AG08395 (cell line): ENCODE measurements around the gene SGPP2.

Experiments used
- DNase-seq: peaks from one replicate; pipeline ENCODE4 v3.0.0; 2012; ENCODE audit warnings: mixed read lengths, low spot score

The SGPP2 gene

GRCh38 chr2:222470802-222471468 lies 46.6 kb downstream of the SGPP2 start:
- no peak for DNase-seq

DNA sequence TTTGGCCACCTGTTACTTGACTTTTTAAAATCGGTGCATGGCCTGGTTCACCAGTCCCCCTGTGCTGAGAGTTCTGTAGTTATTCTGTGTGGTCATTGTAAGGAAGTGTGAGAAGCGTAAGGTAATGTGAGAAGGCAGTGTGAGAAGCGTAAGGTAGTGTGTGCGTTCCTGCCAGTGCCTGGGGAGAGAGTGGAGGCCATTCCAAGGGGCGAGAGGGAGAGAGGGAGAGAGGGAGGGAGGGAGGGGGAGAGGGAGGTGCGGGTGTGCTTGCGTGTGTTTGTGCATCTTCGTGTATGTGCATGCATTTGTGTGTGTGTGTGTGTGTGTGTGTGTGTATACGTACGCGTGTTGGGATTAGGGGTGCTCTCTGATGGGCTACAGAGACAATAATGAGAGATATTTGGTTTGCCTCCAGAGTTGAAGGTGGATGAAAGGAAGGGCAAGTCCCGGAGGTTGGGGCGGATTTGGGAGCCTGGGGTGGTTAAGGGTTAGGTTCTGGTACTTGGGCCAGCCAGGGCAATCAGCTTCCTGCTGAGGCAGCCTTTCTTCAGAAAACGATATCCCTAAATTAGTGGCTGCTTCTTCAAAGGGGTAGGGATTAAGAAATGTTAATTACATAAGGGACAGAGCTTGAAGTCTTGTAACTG lies 53.7 kb downstream of the SGPP2 start:
- no peak for DNase-seq

DNA sequence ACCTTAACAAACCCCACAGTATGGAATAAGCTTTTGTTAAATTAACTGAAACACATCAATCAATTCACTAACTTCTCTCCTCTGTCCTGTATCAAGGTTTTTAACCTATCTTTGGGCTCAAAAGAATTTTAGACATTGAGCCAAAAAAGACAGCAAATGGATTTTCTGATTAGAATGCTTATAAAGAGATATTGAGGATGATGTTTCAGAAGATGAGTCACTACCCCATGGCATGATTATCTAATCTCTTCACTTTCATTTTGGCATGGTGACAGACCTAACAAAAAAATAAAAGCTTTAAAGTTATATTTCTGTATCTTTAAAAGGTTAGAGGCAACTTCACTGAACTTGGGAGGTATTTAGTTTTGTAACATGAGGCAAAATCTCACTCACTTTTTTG lies 55.5 kb downstream of the SGPP2 start:
- DNase-seq: no peak

DNA sequence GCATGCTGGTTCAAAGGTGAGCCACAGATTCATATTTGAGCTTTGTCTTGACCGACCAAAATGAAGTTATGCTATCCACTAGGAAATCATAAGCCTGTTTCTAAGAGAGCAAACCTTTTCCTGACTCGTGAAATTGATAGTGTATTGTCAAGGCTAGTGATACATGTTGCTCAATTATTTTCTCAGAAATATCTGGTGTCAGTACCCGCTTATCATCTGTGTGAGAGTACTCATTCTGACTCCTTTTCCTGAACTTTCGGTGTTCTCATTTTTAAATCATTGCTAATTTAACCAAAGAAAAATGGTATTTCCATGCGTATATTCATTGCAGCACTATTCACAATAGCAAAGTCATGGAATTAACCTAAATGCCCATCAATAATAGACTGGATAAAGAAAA lies 56.2 kb downstream of the SGPP2 start:
- no peak for DNase-seq

GRCh38 chr2:222481941-222482340 lies 57.6 kb downstream of the SGPP2 start:
- no peak for DNase-seq

- no peak for DNase-seq
These were observed 59.2 kb downstream of the SGPP2 start for GRCh38 chr2:222483513-222484039.

- no peak for DNase-seq
These were observed 61.2 kb downstream of the SGPP2 start for GRCh38 chr2:222485367-222486211.

- no peak for DNase-seq
These were observed 65.8 kb downstream of the SGPP2 start for GRCh38 chr2:222490131-222490530.

- DNase-seq: no peak
These were observed 68.3 kb downstream of the SGPP2 start for GRCh38 chr2:222492683-222493082.

DNA sequence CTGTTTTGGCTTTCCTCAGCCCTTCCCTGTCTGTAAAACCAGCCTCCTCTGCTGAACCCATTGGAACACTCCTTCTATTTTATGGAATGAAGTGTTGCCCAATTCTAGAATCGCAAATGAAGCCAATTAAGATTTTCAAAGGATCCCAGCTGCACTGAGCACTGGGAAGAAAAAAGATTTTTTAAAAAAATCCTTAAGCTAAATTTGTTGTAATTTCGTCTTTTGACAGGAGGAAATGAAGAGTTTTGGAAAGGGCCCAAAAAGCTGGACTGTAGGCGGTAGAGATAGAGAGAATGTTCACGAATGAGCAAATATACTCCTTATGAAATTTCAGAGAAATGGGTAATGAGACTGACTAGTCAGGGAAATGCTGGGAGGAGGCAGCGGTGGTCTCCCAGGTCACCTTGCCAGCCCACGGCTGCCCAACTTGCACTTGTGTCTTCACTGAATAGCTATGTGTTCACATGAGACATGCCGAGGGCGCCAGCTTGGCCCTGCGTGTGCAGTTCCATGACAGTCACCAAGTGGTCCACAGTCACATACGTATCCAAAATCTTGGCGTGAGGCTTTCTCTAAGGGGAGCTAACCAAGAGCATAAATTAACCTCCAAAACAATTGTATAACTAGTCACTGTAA lies 69.9 kb downstream of the SGPP2 start:
- DNase-seq: no peak

GRCh38 chr2:222495388-222495787 lies 71.0 kb downstream of the SGPP2 start:
- no peak for DNase-seq

DNA sequence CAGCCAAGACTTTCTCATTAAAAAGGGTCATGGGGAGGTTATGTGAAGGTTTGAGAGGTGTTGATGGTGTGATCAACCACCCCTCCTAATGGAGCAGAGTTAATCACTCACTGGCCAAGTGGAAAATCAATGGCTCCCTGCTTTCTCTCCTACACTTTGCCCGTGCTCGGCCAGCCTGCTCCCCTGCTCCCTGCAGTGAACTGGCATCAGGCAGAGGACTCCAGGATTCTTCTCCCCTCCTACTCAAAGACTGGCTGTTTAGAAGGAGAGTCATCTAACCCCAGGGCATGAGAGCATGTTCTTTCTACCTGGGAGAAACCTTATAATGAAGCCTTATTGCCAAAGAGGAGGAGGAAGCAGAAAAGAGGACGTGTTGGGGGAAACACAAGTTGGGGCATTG lies 74.9 kb downstream of the SGPP2 start:
- no peak for DNase-seq

- DNase-seq: no peak
These were observed 79.8 kb downstream of the SGPP2 start for GRCh38 chr2:222504191-222504590.

- DNase-seq: no peak
These were observed 80.4 kb downstream of the SGPP2 start for GRCh38 chr2:222504719-222505118.

- DNase-seq: no peak
These were observed 82.0 kb downstream of the SGPP2 start for GRCh38 chr2:222506230-222506935.

DNA sequence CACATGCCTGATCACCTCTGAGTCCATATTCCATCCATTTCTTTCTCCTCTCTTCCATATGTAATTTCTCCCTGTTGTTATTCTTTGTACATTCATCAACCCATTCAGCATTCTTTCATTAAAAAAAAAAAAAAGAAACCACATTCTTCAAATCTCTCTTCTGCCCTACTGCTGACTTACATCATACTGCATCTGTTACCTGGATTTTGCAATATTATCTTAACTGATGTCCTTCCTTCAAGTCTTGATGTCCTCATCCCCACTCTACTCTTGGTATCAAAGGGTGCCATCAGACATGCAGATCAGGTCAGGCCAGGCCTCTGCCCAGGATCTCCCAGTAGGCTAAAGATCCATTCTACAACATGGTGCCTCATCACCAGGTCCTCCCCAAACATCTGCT lies 90.6 kb downstream of the SGPP2 start:
- DNase-seq: no peak

GRCh38 chr2:222518570-222519381 lies 94.4 kb downstream of the SGPP2 start:
- DNase-seq: peak; percentile 51

- DNase-seq: no peak
These were observed 96.8 kb downstream of the SGPP2 start for GRCh38 chr2:222521099-222521498.

DNA sequence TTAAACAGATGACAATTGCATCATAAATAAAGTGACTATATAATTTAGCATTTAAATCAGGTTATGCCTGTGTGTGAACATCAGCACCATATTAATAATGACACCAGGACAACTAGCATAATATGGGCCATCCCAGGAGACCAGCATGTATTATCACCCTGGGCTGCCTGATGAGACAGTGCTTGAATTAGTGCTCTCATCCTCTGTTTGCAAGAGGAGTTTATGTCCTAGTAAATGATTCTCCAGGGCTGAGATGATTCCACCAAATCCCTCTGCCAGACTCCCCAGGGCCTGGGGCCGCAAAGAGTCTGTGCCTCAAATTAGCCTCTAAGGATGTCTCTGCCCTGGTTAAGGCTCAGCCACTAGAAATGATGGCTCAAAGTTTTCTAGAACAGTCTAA lies 97.7 kb downstream of the SGPP2 start:
- no peak for DNase-seq

DNA sequence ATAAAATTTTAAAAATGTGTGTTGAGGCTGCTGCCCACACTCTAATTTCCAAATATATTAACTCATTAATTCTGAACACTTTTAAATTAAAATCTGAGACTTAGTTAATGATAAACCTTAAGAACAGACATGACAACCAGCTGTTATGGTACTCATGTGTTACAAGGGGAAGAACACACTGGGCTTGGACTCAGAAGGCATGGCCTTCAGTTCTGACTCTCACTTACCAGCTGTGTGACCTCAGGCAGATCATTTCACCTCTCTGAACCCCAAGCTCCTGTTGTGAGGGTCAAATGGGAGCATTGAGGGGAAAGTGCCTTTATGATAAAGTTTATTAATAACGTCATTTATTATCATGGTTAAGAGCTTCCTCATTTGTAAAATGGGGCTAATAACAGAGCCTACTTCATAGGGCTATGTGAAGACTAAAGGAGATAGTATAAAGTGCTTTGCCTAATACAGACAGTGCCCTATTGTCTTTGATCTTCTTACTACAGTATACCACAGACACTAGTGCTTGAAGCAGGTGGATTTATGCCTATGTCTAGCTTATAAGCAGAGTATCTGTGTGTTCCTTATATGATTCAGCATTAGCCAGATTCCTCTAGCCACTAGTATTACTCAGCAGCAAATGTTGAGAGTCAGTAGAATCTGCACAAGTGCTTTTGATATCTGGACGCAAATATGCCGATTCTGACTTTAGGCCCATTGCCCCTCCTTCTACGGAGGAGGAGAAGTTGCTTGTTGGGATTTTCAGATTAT lies 99.6 kb downstream of the SGPP2 start:
- no peak for DNase-seq
